Neuronal stem cell (in vitro differentiated cells): ENCODE measurements around the gene PAM16.

Experiments used
- DNase-seq: peaks from one replicate; pipeline ENCODE4 v3.0.0-alpha.2; 2013; ENCODE audit warnings: low spot score
- H2AFZ ChIP-seq: one replicate; pipeline ENCODE4 v1.6.1; 2013; ENCODE audit warnings: mild to moderate bottlenecking, low read length, inconsistent platforms
- H2AK5ac ChIP-seq: 2 replicates; pipeline ENCODE4 v1.6.1; 2013; ENCODE audit warnings: low read depth, mild to moderate bottlenecking, inconsistent platforms, low read length, moderate library complexity, mixed read lengths
- H2BK120ac ChIP-seq: 2 replicates; pipeline ENCODE4 v1.6.1; 2013; ENCODE audit warnings: low read depth, mild to moderate bottlenecking, inconsistent platforms, low read length, moderate library complexity, mixed read lengths
- H2BK12ac ChIP-seq: one replicate; pipeline ENCODE4 v1.6.1; 2013; ENCODE audit warnings: low read length, inconsistent platforms
- H2BK15ac ChIP-seq: 2 replicates; pipeline ENCODE4 v1.6.1; 2013; ENCODE audit warnings: mild to moderate bottlenecking, low read length, inconsistent platforms, mixed read lengths
- H2BK5ac ChIP-seq: one replicate; pipeline ENCODE4 v1.6.1; 2013; ENCODE audit warnings: inconsistent platforms, mild to moderate bottlenecking, low read length, moderate library complexity
- H3K14ac ChIP-seq: one replicate; pipeline ENCODE4 v1.6.1; 2013; ENCODE audit warnings: low read length, inconsistent platforms
- H3K18ac ChIP-seq: 2 replicates; pipeline ENCODE4 v1.6.1; 2013; ENCODE audit warnings: low read length, inconsistent platforms
- H3K23ac ChIP-seq: 2 replicates; pipeline ENCODE4 v1.6.1; 2013; ENCODE audit warnings: low read depth, mild to moderate bottlenecking, mixed read lengths, low read length, inconsistent platforms; ENCODE audit not compliant: poor library complexity
- H3K27ac ChIP-seq: replicated peaks from 3 replicates; pipeline ENCODE4 v1.5.1; 2013; ENCODE audit warnings: low read length, inconsistent platforms
- H3K27me3 ChIP-seq, 3 experiments: 2 replicates each; pipeline ENCODE4 v1.6.1; 2013; ENCODE audit warnings: low read length in 3 of 3, mild to moderate bottlenecking in 2 of 3, inconsistent platforms in 1 of 3, low read depth in 1 of 3, mixed read lengths in 1 of 3, moderate library complexity in 1 of 3; ENCODE audit not compliant: control insufficient read depth in 3 of 3, insufficient read depth in 3 of 3
- H3K36me3 ChIP-seq, 2 donors: replicated peaks in 1 of 2; 2 replicates each; pipeline ENCODE4 v1.6.1; 2013; ENCODE audit warnings: low read length in 2 of 2; ENCODE audit not compliant: control insufficient read depth in 2 of 2, insufficient read depth in 2 of 2
- H3K4ac ChIP-seq: 2 replicates; pipeline ENCODE4 v1.6.1; 2013; ENCODE audit warnings: inconsistent platforms, mild to moderate bottlenecking, low read length, moderate library complexity
- H3K4me1 ChIP-seq, 2 donors: 1 replicate in 1 of 2; 2 replicates in 1 of 2; pipeline ENCODE4 v1.6.1; 2013; ENCODE audit warnings: low read length in 2 of 2, low read depth in 1 of 2; ENCODE audit not compliant: control insufficient read depth in 2 of 2, insufficient read depth in 1 of 2
- H3K4me2 ChIP-seq: one replicate; pipeline ENCODE4 v1.6.1; 2013; ENCODE audit warnings: mild to moderate bottlenecking, low read length, inconsistent platforms; ENCODE audit not compliant: insufficient read depth, poor library complexity, severe bottlenecking
- H3K4me3 ChIP-seq, 2 donors: 2 replicates each; pipeline ENCODE4 v1.5.1; 2013; ENCODE audit warnings: low read length in 2 of 2, mild to moderate bottlenecking in 2 of 2, inconsistent platforms in 1 of 2, moderate library complexity in 1 of 2
- H3K79me1 ChIP-seq: one replicate; pipeline ENCODE4 v1.6.1; 2013; ENCODE audit warnings: low read depth, mild to moderate bottlenecking, inconsistent platforms, low read length, moderate library complexity
- H3K9ac ChIP-seq: one replicate; pipeline ENCODE4 v1.6.1; 2013; ENCODE audit warnings: mild to moderate bottlenecking, low read depth, low read length, inconsistent platforms; ENCODE audit not compliant: poor library complexity
- H3K9me3 ChIP-seq, 2 donors: replicated peaks in 1 of 2; 2 replicates each; pipeline versions ENCODE3 to v1.6.1; 2013; ENCODE audit warnings: low read length in 2 of 2, mild to moderate bottlenecking in 2 of 2, inconsistent platforms in 1 of 2, low read depth in 1 of 2, mixed read lengths in 1 of 2, moderate library complexity in 1 of 2; ENCODE audit not compliant: control insufficient read depth in 2 of 2, insufficient read depth in 1 of 2
- H4K8ac ChIP-seq: one replicate; pipeline ENCODE4 v1.6.1; 2013; ENCODE audit warnings: low read depth, mild to moderate bottlenecking, inconsistent platforms, low read length, moderate library complexity
- H4K91ac ChIP-seq: one replicate; pipeline ENCODE4 v1.6.1; 2013; ENCODE audit warnings: low read length, low read depth, mild to moderate bottlenecking, inconsistent platforms; ENCODE audit not compliant: poor library complexity
- WGBS, 2 donors: extraction: QIAGEN DNeasy Blood & Tissue Kit; methylation state at CpG; one replicate each; pipeline ENCODE4 v1.1.7; 2013; ENCODE audit warnings: missing lambda C conversion rate in 2 of 2, mixed read lengths in 1 of 2; ENCODE audit not compliant: insufficient read length in 2 of 2, insufficient replicate concordance in 1 of 2; ENCODE audit errors: extremely low coverage in 2 of 2; 5-methylcytosine and 5-hydroxymethylcytosine counted together

Gene PAM16

DNA sequence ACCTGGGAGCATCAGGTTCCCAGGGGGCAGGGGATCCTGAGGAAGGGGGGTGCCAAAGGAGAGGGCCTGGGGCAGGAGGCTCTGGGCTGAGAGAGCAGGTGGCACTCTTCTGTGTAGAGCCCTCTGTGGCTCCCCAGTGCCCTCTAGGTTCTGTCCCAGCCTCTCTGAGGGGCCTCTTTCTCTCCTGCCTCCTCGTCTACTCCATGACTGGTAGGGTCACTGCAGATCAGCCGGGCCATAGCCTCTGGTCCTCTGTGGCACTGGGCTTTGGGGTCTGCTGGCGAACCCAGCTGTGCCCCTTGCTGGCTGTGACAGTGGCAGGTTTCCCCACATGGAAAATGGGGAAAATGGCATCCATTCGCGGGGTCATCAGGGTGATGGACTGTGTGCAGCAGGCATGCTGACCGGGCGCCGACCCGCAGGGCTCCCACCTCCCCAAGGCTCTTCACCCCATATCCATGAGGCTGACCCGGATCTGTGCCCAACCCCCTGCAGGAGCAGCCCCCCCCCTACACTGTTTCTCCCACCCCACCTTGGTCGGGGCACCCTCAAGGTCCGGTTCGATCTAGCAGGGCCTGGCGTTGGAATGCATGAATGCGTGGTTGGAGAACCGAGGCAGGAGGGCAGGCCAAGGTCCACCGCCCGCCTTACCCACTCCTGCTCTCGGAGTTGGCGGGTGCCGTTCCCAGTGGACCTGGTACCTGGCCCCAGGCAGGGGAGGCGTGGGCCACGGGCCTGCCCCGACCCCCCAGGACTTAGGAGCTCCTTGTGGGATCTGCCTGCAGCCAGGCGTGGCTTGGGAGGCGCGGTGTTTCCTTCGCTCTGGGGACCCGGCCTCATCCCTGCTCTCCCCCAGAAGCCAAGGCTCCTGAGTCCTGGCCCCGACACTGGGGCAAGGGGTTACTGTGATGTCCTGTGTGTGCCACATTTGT, 28.7 kb downstream of the PAM16 start:
- Histone ChIP-seq H3K18ac (peak overlapping the region; percentile 71), H3K27me3 (no peaks in the 10 kb centered on the region), H2BK5ac (no peak overlapping the region), H3K9ac (peak overlapping the region; percentile 21), H2BK15ac (peak overlapping the region; percentile 49), H2AK5ac (peak overlapping the region; percentile 37), H4K8ac (peak overlapping the region; percentile 43), H3K9me3 (no peaks in the 10 kb centered on the region), H3K79me1 (peaks cover 37% of the 10 kb centered on the region), H3K4me1 (peaks cover 24 to 43% of the 10 kb centered on the region in 2 donors), H2BK120ac (no peak overlapping the region), H3K14ac (peak overlapping the region; percentile 38), H2BK12ac (no peak overlapping the region), H4K91ac (no peak overlapping the region), H3K23ac (peak overlapping the region; percentile 73), H3K27ac (no peak overlapping the region), H3K36me3 (no peaks in the 10 kb centered on the region), H3K4me3 (no peak overlapping the region), H3K4me2 (no peak overlapping the region), H3K4ac (peak overlapping the region; percentile 37), H2AFZ (no peak overlapping the region)
- no peak for DNase-seq
- no CpG with 5 or more reads among the region's 30 CpGs for WGBS, 2 donors

DNA sequence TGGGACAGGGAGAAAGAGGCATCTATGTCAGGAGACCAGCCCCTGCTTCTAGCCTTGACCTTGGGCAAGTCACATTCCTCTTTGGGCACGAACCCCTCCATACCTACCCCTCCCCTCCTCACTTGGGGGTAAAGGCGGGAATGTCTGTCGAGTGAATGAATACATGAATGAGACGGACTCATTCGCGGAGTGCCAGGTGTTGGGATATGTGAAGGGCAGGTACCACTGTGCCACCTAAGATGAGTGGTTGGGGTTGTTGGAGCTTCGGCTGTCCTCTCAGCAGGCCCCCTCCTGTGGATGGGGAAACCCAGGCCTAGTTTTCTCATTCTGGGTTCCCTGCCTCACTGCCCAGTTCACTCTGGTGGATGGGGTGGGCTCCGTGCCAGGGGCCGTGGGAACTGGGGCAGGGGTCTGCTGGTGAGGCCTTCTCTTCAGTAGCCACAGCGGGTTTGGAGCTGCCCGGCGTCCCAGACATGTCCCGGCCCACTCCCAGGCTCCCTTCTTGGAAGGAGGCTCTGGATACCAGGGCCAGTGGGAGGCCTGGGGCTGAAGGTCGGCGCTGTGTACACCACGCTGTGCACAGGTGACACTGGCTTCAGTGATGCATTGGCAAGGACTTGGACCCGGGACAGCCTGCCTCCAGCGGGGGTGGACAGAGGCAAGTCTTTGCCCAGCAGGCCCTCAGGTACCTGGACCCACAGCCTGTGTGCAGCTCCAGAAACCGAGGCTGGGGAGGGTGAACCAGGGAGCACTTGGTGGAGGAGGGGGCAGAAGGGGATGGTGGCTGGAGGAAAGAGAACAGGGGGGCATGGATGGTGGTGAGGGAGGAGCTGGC, 29.6 kb downstream of the PAM16 start:
- Histone ChIP-seq H3K4me1 (peaks cover 29 to 46% of the 10 kb centered on the region in 2 donors), H3K14ac (peak overlapping the region; percentile 38), H3K9ac (peak overlapping the region; percentile 2), H3K4ac (no peak overlapping the region), H2BK5ac (no peak overlapping the region), H2BK12ac (no peak overlapping the region), H4K91ac (no peak overlapping the region), H4K8ac (peak overlapping the region; percentile 43), H3K36me3 (no peaks in the 10 kb centered on the region), H3K9me3 (no peaks in the 10 kb centered on the region), H2BK15ac (no peak overlapping the region), H2AK5ac (peak overlapping the region; percentile 20), H3K23ac (no peak overlapping the region), H3K79me1 (peaks cover 44% of the 10 kb centered on the region), H3K4me3 (no peak overlapping the region), H3K27me3 (no peaks in the 10 kb centered on the region), H2BK120ac (no peak overlapping the region), H3K18ac (no peak overlapping the region), H3K4me2 (no peak overlapping the region), H2AFZ (no peak overlapping the region), H3K27ac (no peak overlapping the region)
- DNase-seq: no peak
- no CpG with 5 or more reads among the region's 19 CpGs for WGBS, 2 donors

DNA sequence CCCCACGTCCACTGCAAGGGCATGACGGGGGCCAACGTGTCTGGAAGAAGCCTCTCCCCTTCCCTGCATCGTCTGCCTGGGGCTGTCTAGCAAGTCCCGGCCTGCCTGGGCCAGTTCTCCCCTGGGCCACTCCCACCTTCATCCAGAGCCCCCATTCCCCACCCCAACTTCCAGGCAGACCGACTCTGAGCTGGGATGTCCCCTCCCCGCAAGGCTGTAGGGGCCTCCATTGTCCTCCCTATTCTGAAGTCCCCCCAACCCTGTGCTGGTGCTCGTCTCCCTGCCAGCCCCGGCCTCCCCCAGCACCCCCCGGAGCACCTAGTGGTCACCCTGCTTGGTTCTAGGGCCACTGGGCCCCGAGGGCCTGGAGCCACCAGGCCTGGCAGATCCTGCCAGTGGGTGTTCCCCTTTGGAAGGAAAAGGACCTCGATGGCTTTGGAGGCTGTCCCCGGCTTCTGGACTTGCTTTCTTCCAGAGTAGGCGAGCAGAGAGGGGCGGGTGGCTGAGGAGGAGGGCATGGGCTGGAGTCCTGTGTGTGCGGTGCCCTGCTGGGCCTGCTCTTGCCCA, 30.5 kb downstream of the PAM16 start:
- peak overlapping the region; percentile 92 for H2AK5ac ChIP-seq
- no peak overlapping the region for H3K4me2 ChIP-seq
- H3K4ac ChIP-seq: no peak overlapping the region
- no peak overlapping the region for H2BK12ac ChIP-seq
- H3K9me3 ChIP-seq: no peaks in the 10 kb centered on the region
- H3K18ac ChIP-seq: peak overlapping the region; percentile 71
- WGBS, 2 donors: no CpG with 5 or more reads among the region's 16 CpGs
- no peaks in the 10 kb centered on the region for H3K36me3 ChIP-seq
- no peak overlapping the region for H2BK5ac ChIP-seq
- H3K79me1 ChIP-seq: peaks cover 44% of the 10 kb centered on the region
- peaks cover 29 to 46% of the 10 kb centered on the region in 2 donors for H3K4me1 ChIP-seq
- no peaks in the 10 kb centered on the region for H3K27me3 ChIP-seq
- no peak overlapping the region for H3K9ac ChIP-seq
- no peak for DNase-seq
- peak overlapping the region; percentile 71 for H3K14ac ChIP-seq
- H2BK15ac ChIP-seq: no peak overlapping the region
- no peak overlapping the region for H3K27ac ChIP-seq
- no peak overlapping the region for H3K23ac ChIP-seq
- H2BK120ac ChIP-seq: no peak overlapping the region
- H3K4me3 ChIP-seq: no peak overlapping the region
- H4K91ac ChIP-seq: no peak overlapping the region
- no peak overlapping the region for H4K8ac ChIP-seq
- no peak overlapping the region for H2AFZ ChIP-seq
